IMR-90 (cell line): ENCODE data around the gene MTCP1.

Source experiments
- CEBPB ChIP-seq: IDR thresholded peaks from 2 replicates; pipeline ENCODE4 v1.6.1; 2012; ENCODE audit warnings: low read depth, low read length, improper control_type of control experiment
- MAFK ChIP-seq: IDR thresholded peaks from 2 replicates; pipeline ENCODE4 v1.6.1; 2012; ENCODE audit warnings: low read depth, low read length, improper control_type of control experiment
- POLR2A ChIP-seq: IDR thresholded peaks from 2 replicates; pipeline ENCODE4 v1.6.1; 2012; ENCODE audit warnings: mild to moderate bottlenecking, low read depth, low read length
- RFX5 ChIP-seq: IDR thresholded peaks from 2 replicates; pipeline ENCODE4 v1.8.0; 2012; ENCODE audit warnings: low read depth, mild to moderate bottlenecking, low read length, moderate library complexity
- SMC3 ChIP-seq: fragments of 150-350 bp; IDR thresholded peaks from 2 replicates; pipeline ENCODE4 v1.6.1; 2016; ENCODE audit warnings: low read depth, mild to moderate bottlenecking, antibody characterized with exemption, low read length, moderate library complexity
- TF ChIP-seq, protein P1 (sequence below): conservative IDR thresholded peaks from 2 replicates; pipeline ENCODE4 v1.5.1; 2012; ENCODE audit warnings: mild to moderate bottlenecking, low read depth, low read length, improper control_type of control experiment
- TF ChIP-seq, protein P2 (sequence below): fragments of 150-350 bp; IDR thresholded peaks from 2 replicates; pipeline ENCODE4 v1.6.1; 2016; ENCODE audit warnings: low read depth, mild to moderate bottlenecking, low read length, moderate library complexity, borderline replicate concordance
- TF ChIP-seq, protein P3 (sequence below): fragments of 150-350 bp; IDR thresholded peaks from 2 replicates; pipeline ENCODE4 v1.6.1; 2017; ENCODE audit warnings: mild to moderate bottlenecking, antibody characterized with exemption, low read length, low read depth

DNA sequence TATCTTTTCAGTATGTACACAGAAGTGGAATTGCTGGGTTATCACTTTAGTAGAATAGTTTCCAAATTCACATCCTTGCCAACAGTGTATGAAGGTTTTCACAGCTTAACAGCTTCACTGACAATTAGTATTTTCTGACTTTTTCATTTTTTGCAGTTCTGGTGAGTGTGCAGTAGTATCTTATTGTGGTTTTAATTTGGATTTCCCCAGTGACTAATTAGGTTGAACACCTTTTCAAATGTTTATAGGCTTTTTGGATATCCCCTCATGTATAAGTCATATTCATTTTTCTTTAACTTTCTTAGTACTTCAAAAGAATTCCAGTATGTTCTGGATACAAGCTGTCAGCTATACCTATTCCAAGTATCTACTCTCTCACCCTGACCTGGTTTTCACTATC, 37.5 kb upstream of the MTCP1 start:
- TF ChIP-seq, protein P1, sequence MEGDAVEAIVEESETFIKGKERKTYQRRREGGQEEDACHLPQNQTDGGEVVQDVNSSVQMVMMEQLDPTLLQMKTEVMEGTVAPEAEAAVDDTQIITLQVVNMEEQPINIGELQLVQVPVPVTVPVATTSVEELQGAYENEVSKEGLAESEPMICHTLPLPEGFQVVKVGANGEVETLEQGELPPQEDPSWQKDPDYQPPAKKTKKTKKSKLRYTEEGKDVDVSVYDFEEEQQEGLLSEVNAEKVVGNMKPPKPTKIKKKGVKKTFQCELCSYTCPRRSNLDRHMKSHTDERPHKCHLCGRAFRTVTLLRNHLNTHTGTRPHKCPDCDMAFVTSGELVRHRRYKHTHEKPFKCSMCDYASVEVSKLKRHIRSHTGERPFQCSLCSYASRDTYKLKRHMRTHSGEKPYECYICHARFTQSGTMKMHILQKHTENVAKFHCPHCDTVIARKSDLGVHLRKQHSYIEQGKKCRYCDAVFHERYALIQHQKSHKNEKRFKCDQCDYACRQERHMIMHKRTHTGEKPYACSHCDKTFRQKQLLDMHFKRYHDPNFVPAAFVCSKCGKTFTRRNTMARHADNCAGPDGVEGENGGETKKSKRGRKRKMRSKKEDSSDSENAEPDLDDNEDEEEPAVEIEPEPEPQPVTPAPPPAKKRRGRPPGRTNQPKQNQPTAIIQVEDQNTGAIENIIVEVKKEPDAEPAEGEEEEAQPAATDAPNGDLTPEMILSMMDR = no peak
- no peak for TF ChIP-seq CEBPB
- TF ChIP-seq RFX5 = no peak
- no peak for TF ChIP-seq POLR2A
- TF ChIP-seq, protein P2, sequence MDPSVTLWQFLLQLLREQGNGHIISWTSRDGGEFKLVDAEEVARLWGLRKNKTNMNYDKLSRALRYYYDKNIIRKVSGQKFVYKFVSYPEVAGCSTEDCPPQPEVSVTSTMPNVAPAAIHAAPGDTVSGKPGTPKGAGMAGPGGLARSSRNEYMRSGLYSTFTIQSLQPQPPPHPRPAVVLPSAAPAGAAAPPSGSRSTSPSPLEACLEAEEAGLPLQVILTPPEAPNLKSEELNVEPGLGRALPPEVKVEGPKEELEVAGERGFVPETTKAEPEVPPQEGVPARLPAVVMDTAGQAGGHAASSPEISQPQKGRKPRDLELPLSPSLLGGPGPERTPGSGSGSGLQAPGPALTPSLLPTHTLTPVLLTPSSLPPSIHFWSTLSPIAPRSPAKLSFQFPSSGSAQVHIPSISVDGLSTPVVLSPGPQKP = no peak
- TF ChIP-seq, protein P3, sequence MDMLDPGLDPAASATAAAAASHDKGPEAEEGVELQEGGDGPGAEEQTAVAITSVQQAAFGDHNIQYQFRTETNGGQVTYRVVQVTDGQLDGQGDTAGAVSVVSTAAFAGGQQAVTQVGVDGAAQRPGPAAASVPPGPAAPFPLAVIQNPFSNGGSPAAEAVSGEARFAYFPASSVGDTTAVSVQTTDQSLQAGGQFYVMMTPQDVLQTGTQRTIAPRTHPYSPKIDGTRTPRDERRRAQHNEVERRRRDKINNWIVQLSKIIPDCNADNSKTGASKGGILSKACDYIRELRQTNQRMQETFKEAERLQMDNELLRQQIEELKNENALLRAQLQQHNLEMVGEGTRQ = no peak
- TF ChIP-seq SMC3 = no peak
- no peak for TF ChIP-seq MAFK
